ENCODE results near the gene PGAM1. TPM values are rescaled to one million over a fixed set of nuclear protein-coding genes. Genes with fewer than 3 reads are reported as not detected.
"Not testable (repeated sequence)": the region's sequence is repeated elsewhere in the genome, so short reads cannot be mapped to it uniquely, and the experiment has no call there.

The PGAM1 gene
- total RNA-seq, 1 donor from 2014 or later: 356 TPM

- DNase-seq (ENCODE audit: low read depth): no peak
- no peaks in the 10 kb centered on the region for H3K27me3 ChIP-seq (ENCODE audit: control insufficient read depth, insufficient read depth, low read length)
Measured at GRCh38 chr10:97474918-97475317, 48.9 kb downstream of the PGAM1 start.

GRCh38 chr10:97475936-97476594, 50.1 kb downstream of the PGAM1 start:
- H3K36me3 ChIP-seq (ENCODE audit: control insufficient read depth, insufficient read depth, low read length): no peaks in the 10 kb centered on the region
- TF ChIP-seq CTCF (IDR thresholded peaks at IDR 0.05; ENCODE audit: insufficient read depth, low read length, poor library complexity, severe bottlenecking): no peak
- no peaks in the 10 kb centered on the region for H3K27me3 ChIP-seq (ENCODE audit: control insufficient read depth, insufficient read depth, low read length)
- no peak overlapping the region for H3K4me3 ChIP-seq (ENCODE audit: low read depth, low read length)
- DNase-seq (ENCODE audit: low read depth): no peak

More at GRCh38 chr10:97474918-97475317, 48.9 kb downstream of the PGAM1 start:
- Histone ChIP-seq H3K36me3 (ENCODE audit: control insufficient read depth, insufficient read depth, low read length) (peaks cover 2% of the 10 kb centered on the region), H3K4me3 (ENCODE audit: low read depth, low read length) (no peak overlapping the region)
- no peak for TF ChIP-seq CTCF (IDR thresholded peaks at IDR 0.05; ENCODE audit: insufficient read depth, low read length, poor library complexity, severe bottlenecking)

GRCh38 chr10:97479410-97479809, 53.4 kb downstream of the PGAM1 start:
- not testable (repeated sequence) for DNase-seq (ENCODE audit: low read depth); H3K36me3 ChIP-seq (ENCODE audit: control insufficient read depth, insufficient read depth, low read length); H3K4me3 ChIP-seq (ENCODE audit: low read depth, low read length); H3K27me3 ChIP-seq (ENCODE audit: control insufficient read depth, insufficient read depth, low read length)

GRCh38 chr10:97479939-97480338, 53.9 kb downstream of the PGAM1 start:
- H3K4me3 ChIP-seq (ENCODE audit: low read depth, low read length): no peak overlapping the region
- TF ChIP-seq CTCF (IDR thresholded peaks at IDR 0.05; ENCODE audit: insufficient read depth, low read length, poor library complexity, severe bottlenecking): no peak
- no peaks in the 10 kb centered on the region for H3K36me3 ChIP-seq (ENCODE audit: control insufficient read depth, insufficient read depth, low read length)
- no peak for DNase-seq (ENCODE audit: low read depth)
- no peaks in the 10 kb centered on the region for H3K27me3 ChIP-seq (ENCODE audit: control insufficient read depth, insufficient read depth, low read length)

- H3K27me3 ChIP-seq (ENCODE audit: control insufficient read depth, insufficient read depth, low read length): no peaks in the 10 kb centered on the region
- TF ChIP-seq CTCF (IDR thresholded peaks at IDR 0.05; ENCODE audit: insufficient read depth, low read length, poor library complexity, severe bottlenecking): no peak
- no peak overlapping the region for H3K4me3 ChIP-seq (ENCODE audit: low read depth, low read length)
- H3K36me3 ChIP-seq (ENCODE audit: control insufficient read depth, insufficient read depth, low read length): no peaks in the 10 kb centered on the region
- no peak for DNase-seq (ENCODE audit: low read depth)
Measured at GRCh38 chr10:97481071-97481470, 55.1 kb downstream of the PGAM1 start.

GRCh38 chr10:97482381-97482780, 56.4 kb downstream of the PGAM1 start:
- no peak for TF ChIP-seq CTCF (IDR thresholded peaks at IDR 0.05; ENCODE audit: insufficient read depth, low read length, poor library complexity, severe bottlenecking)
- H3K27me3 ChIP-seq (ENCODE audit: control insufficient read depth, insufficient read depth, low read length): no peaks in the 10 kb centered on the region
- DNase-seq (ENCODE audit: low read depth): no peak
- no peaks in the 10 kb centered on the region for H3K36me3 ChIP-seq (ENCODE audit: control insufficient read depth, insufficient read depth, low read length)
- no peak overlapping the region for H3K4me3 ChIP-seq (ENCODE audit: low read depth, low read length)

Other genes starting within 250 kb of the PGAM1 start
- 0.07 and 0.17 TPM in 2 replicates for gene SLIT1, start 240.2 kb upstream of the PGAM1 start, total RNA-seq
- gene ARHGAP19, start 133.6 kb upstream of the PGAM1 start, total RNA-seq: 5.3 and 5.4 TPM in 2 replicates
- gene FRAT1, start 106.9 kb upstream of the PGAM1 start, total RNA-seq: 2.4 and 2.6 TPM in 2 replicates
- gene FRAT2, start 91.5 kb upstream of the PGAM1 start, total RNA-seq: 10.7 and 13.6 TPM in 2 replicates
- 42.6 and 43.4 TPM in 2 replicates for gene RRP12, start 24.9 kb upstream of the PGAM1 start, total RNA-seq
- gene EXOSC1, start 19.8 kb downstream of the PGAM1 start, total RNA-seq: 43.2 and 48.9 TPM in 2 replicates
- gene ZDHHC16, start 20.0 kb downstream of the PGAM1 start, total RNA-seq: 42.4 and 46.8 TPM in 2 replicates
- gene MMS19, start 72.2 kb downstream of the PGAM1 start, total RNA-seq: 85.2 and 111 TPM in 2 replicates
- gene UBTD1, start 72.7 kb downstream of the PGAM1 start, total RNA-seq: 32.5 and 44.4 TPM in 2 replicates
- gene ANKRD2, start 146.6 kb downstream of the PGAM1 start, total RNA-seq: 0.08 TPM in 1 of 2 replicates, not detected in the other
- gene HOGA1, start 158.2 kb downstream of the PGAM1 start, total RNA-seq: 3.4 and 5.1 TPM in 2 replicates
- not detected in 2 replicates for gene C10orf62, start 163.5 kb downstream of the PGAM1 start, total RNA-seq
- gene MORN4, start 207.3 kb downstream of the PGAM1 start, total RNA-seq: 11.2 and 12.4 TPM in 2 replicates
- gene PI4K2A, start 214.5 kb downstream of the PGAM1 start, total RNA-seq: 37.6 and 38.3 TPM in 2 replicates